Right renal pelvis (tissue), 4 donors: Measurements from ENCODE around the gene MED12L. TPM values are rescaled to one million over a fixed set of nuclear protein-coding genes. Genes with fewer than 3 reads are reported as not detected.

Source experiments
- DNase-seq, 4 donors: peaks; one replicate each; pipeline ENCODE4 v3.0.0-alpha.2; 2013; ENCODE audit warnings: low read depth in 4 of 4, low spot score in 3 of 4, missing footprints in 1 of 4
- polyA plus RNA-seq, 4 donors: library from polyadenylated mRNA; unstranded; fragments of 120-200 nt; gene quantifications; one replicate each; pipeline ENCODE4 v1.2.1, GENCODE V29; 2013; ENCODE audit not compliant: insufficient read length in 4 of 4

The MED12L gene
- polyA plus RNA-seq, 4 donors = 1.6 to 2.5 (median 2.0) TPM

- no peak for DNase-seq
Observed at GRCh38 chr3:151087648-151088047, 2.2 kb downstream of the MED12L start.

GRCh38 chr3:151091685-151092345 is 6.4 kb downstream of the MED12L start:
- DNase-seq = no peak

- DNase-seq = no peak
Observed at GRCh38 chr3:151093148-151093547, 7.7 kb downstream of the MED12L start.

- DNase-seq = no peak
Observed at GRCh38 chr3:151093905-151094304, 8.4 kb downstream of the MED12L start.

- DNase-seq = no peak
Observed at GRCh38 chr3:151096716-151097115, 11.3 kb downstream of the MED12L start.

GRCh38 chr3:151100076-151100475 is 14.6 kb downstream of the MED12L start:
- DNase-seq = no peak

DNA sequence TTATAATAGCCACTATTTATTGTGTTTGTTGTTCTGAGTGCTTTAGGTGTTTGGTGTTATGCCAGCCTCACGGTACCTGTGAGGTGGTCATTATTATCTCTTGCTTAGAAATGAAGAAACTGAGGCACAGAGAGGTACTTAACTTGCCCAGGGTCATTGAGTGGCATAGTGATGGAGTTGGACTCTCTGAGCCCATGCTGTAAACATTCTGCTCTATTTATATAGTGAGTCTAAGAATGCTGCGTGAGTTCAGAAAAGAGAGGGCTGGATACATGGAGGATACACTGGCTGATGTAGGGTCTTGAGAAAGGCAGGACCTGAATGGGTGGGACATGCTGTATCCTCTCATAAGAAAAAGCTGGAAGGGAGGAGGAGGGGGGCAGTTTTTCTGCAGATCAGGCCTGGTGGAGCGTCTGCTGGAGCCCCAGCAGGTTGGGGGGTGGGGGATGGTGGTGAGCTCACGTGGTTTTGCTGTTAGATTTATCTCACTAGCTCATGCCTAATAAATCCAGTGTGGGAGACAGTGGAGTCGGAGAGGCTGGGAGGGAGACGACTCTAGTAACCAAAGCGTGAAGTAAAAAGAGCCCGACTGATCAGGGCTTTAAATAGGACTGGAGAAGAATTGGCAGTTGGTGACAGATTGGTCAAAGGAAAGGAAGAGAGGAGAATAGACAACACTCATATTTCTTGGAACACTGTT is 16.0 kb downstream of the MED12L start:
- no peak for DNase-seq

DNA sequence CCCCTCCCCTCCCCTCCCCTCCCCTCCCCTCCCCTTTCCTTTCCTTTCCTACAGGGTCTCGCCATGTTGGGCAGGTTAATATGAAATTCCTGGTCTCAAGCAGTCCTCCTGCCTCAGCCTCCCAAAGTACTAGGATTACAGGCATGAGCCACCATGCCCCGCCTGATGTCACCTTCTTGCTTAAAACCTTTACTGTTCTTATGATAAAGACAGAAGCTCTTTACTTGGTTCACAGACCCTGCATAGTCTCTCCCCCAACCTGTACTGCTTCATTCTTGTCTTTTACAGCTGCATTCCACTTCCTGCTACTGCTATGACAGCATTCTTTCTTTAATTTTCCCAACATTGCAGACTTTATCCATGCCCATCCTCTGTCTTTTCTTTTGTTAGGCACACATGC is 20.8 kb downstream of the MED12L start:
- no peak for DNase-seq

- DNase-seq = no peak
Observed at GRCh38 chr3:151107177-151107576, 21.7 kb downstream of the MED12L start.

GRCh38 chr3:151107701-151108100 is 22.2 kb downstream of the MED12L start:
- no peak for DNase-seq

DNA sequence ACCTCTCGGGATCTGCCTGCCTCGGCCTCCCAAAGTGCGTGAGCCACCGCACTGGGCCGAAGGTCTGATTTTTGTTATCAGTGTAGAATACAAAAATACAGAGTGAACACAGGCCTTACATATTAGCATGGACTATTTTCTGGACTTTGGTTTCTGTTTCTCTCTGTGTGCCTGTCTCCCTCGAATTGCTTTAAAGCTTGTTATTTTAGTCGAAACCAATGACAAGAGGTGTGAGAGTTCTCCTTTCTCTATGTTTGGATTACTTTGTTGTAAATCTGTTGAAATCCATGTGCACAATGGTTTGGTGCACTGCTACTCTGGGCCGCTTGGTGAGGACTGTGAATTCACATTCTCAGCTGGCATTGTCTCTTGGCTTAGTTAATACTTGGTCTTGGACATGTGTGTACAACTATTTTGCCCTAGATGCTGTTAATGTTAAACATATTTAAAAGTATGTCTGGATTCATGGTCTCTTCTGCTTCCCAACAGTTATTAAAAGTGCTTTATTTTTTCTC is 23.9 kb downstream of the MED12L start:
- no peak for DNase-seq

GRCh38 chr3:151112731-151113130 is 27.3 kb downstream of the MED12L start:
- no peak for DNase-seq

DNA sequence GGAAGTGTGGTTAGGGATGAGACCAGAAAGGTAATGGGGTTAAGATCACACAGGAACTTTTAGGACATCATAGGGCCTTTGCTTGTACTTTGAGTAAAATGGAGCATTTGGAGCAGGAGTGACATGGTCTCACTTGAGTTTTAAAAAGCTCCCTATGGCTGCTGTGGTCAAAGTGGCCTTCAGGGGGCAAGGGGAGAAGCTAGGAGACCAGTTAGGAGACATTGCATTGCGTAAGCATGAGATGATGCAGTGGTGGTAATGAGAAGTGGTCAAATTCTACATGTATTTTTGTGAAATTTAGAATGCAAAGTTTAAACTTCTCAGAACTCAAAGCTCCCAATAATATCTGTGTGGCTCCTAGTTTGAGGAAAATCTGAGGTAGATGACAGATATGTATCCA is 27.9 kb downstream of the MED12L start:
- DNase-seq = no peak

DNA sequence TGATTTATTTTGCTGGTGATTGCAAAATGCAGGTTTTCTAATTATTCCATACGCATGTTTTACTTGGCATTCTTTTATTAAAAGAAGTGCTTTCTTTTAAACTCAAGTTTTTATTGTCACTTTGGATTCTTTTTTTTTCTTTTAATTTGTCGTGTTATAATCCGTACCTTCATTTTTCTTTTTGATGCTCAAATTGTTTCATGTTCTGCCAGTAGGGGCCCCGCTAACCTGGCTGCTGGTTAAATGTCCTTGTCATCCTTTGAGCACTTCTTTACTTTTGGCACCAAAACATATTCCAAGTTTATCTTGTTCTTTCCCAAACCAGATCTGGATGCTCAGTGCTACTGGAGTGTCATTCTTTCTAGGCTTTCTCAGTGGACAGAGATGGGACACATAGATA is 31.6 kb downstream of the MED12L start:
- DNase-seq = no peak

GRCh38 chr3:151119188-151119587 is 33.7 kb downstream of the MED12L start:
- DNase-seq = no peak

DNA sequence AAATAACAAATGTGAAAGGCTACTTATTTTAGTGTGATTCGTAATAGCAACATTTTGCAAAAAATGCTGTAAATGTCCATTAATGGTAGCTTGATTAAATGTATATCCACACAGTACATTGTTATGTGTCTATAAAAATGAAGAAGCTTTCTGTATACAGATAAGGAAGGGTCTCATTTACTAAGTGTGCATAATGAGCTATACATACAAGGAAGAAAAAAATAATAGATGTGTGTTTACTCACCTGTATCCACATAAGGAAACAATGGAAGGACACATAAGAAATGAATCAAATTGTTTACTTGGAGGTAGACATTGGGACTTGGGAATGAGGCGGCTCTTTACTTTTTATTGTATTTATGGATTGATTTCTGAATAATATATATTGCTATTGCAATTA is 34.9 kb downstream of the MED12L start:
- no peak for DNase-seq

GRCh38 chr3:151121016-151121415 is 35.6 kb downstream of the MED12L start:
- DNase-seq = no peak

- no peak for DNase-seq
Observed at GRCh38 chr3:151123827-151124226, 38.4 kb downstream of the MED12L start.

DNA sequence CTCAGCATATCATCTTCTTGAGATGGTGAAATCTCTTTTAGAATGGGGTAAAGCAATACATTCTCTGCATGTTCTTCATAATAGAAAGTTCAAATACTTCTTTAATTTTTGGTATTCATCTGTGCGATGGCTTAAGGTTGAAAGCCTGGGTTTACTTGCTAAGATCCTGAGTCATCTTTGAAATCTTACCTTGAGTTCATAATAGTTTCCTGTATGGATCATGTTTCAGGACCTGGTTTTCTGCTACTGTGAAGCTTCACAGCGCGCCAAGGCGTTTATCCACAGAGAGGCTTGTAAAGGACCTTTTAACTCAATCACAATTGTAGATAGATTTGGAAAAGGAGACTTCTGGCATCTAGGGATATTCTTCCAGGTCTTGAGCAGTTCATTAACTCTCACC is 39.0 kb downstream of the MED12L start:
- DNase-seq = no peak

- no peak for DNase-seq
Observed at GRCh38 chr3:151130428-151130827, 45.0 kb downstream of the MED12L start.

DNA sequence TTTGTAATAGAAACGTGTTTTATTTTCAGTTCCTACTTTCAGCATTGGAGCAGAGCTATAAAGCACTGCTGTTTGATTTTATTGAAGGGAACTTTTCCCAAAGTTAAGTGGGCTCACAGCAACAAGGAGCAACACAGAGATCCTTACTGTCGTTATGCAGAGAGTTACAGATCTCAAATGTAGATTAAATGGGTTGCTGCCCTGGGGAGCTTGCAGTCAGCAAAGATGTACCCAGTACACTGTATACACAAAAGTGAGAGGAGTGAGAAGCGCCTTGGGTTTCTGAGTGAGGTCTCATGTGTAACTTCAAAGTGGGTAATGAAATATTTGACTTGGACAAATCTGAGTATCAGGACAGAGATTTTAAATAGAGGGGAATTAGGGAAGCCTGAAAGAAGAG is 47.7 kb downstream of the MED12L start:
- DNase-seq = no peak

DNA sequence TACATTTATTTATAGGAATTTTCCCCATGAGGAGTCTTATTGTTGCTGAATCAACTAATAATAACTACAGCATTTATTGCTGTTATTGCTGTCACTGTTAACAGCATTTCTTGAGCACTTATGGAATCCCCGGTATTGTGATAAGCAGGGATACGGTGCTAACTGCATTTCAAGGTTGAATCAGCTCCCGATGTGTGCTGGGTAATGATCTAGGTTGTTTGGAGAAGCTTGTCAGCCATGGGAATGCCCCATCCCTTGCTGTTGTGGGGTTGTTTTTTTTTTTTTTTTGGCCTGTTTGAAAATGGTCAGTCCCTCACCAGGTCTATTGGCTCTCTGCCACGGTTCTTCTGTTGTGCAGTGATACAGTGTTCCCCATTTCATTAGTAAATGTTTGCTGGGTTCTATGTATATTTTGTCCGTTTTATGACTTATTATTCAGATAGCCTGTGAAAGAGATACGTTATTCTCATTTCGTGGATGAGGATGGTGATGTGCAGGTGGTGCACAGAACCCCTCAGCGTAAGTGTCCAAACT is 48.5 kb downstream of the MED12L start:
- DNase-seq = no peak
